OCI-LY1 (cell line): ENCODE measurements around the gene NFASC.

Experiments used
- EZH2 ChIP-seq: fragments of 200-600 bp; sonication (generic), shearing (Covaris generic); IDR thresholded peaks from 2 replicates; pipeline ENCODE4 v1.8.0; 2017; ENCODE audit warnings: borderline replicate concordance, mixed run types, mild to moderate bottlenecking, antibody characterized with exemption, low read length, moderate library complexity, mixed read lengths
- TF ChIP-seq, protein P1 (sequence below): fragments of 200-600 bp; sonication (generic), shearing (Covaris generic); IDR thresholded peaks from 2 replicates; pipeline ENCODE4 v1.5.1; 2017; ENCODE audit warnings: mild to moderate bottlenecking, antibody characterized with exemption, low read length, moderate library complexity, mixed read lengths

DNA sequence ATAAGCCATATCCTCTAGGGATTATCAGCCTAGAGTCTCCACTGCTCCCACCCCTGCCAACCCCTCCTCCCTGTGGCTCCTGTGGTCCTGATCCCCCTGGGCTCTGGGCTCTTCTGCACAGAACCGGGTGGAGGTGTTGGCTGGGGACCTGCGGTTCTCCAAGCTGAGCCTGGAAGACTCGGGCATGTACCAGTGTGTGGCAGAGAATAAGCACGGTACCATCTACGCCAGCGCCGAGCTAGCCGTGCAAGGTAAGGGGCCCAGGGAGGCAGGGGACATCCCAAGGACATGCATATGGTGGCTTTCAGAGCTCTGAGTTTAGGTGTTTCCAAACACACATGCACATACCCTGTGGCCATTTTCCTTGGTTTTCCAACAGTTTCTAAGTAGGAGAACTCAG, 191.7 kb downstream of the NFASC start:
- TF ChIP-seq, protein P1, sequence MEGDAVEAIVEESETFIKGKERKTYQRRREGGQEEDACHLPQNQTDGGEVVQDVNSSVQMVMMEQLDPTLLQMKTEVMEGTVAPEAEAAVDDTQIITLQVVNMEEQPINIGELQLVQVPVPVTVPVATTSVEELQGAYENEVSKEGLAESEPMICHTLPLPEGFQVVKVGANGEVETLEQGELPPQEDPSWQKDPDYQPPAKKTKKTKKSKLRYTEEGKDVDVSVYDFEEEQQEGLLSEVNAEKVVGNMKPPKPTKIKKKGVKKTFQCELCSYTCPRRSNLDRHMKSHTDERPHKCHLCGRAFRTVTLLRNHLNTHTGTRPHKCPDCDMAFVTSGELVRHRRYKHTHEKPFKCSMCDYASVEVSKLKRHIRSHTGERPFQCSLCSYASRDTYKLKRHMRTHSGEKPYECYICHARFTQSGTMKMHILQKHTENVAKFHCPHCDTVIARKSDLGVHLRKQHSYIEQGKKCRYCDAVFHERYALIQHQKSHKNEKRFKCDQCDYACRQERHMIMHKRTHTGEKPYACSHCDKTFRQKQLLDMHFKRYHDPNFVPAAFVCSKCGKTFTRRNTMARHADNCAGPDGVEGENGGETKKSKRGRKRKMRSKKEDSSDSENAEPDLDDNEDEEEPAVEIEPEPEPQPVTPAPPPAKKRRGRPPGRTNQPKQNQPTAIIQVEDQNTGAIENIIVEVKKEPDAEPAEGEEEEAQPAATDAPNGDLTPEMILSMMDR: no peak
- TF ChIP-seq EZH2: no peak
